Lower leg skin (tissue), 3 donors: ENCODE data around the gene RFX2.
"Not testable (repeated sequence)": the region's sequence is repeated elsewhere in the genome, so short reads cannot be mapped to it uniquely, and the experiment has no call there.

Experiments
- CTCF ChIP-seq, 3 donors: fragments of 450-650 bp; IDR thresholded peaks; one replicate each; pipeline ENCODE4 v1.5.1; 2016; ENCODE audit warnings: antibody characterized with exemption in 3 of 3, mild to moderate bottlenecking in 3 of 3, moderate library complexity in 2 of 3
- POLR2A ChIP-seq, 2 donors: fragments of 450-650 bp; IDR thresholded peaks; one replicate each; pipeline ENCODE4 v1.6.1; 2016 to 2017; ENCODE audit warnings: antibody characterized with exemption in 2 of 2, mild to moderate bottlenecking in 1 of 2, moderate library complexity in 1 of 2

- not testable (repeated sequence) for TF ChIP-seq CTCF, POLR2A (IDR thresholded peaks at IDR 0.05)
Measured at GRCh38 chr19:6106643-6107294, 3.5 kb downstream of the RFX2 start.
